Mesenchymal stem cell (in vitro differentiated cells and primary cell): Measurements from ENCODE around the gene IGF1R.

ENCODE experiments used
- DNase-seq: peaks from one replicate; pipeline ENCODE4 v3.0.0-alpha.2; 2013
- H2AFZ ChIP-seq: one replicate; pipeline ENCODE4 v1.6.1; 2013; ENCODE audit warnings: low read depth, mild to moderate bottlenecking, control low read depth, inconsistent platforms, low read length, moderate library complexity
- H2AK5ac ChIP-seq: 2 replicates; pipeline ENCODE4 v1.6.1; 2013; ENCODE audit warnings: low read length, moderate library complexity, mild to moderate bottlenecking, inconsistent platforms; ENCODE audit not compliant: severe bottlenecking
- H2BK120ac ChIP-seq: one replicate; pipeline ENCODE4 v1.6.1; 2013; ENCODE audit warnings: low read depth, mild to moderate bottlenecking, inconsistent platforms, low read length, moderate library complexity
- H2BK12ac ChIP-seq, 2 experiments: one replicate each; pipeline ENCODE4 v1.6.1; 2013; ENCODE audit warnings: inconsistent platforms in 2 of 2, low read length in 2 of 2, mild to moderate bottlenecking in 2 of 2, moderate library complexity in 2 of 2, control low read depth in 1 of 2
- H2BK15ac ChIP-seq: one replicate; pipeline ENCODE4 v1.6.1; 2013; ENCODE audit warnings: mild to moderate bottlenecking, low read depth, inconsistent platforms; ENCODE audit not compliant: poor library complexity, severe bottlenecking
- H2BK5ac ChIP-seq: 2 replicates; pipeline ENCODE4 v1.6.1; 2013; ENCODE audit warnings: low read depth, mild to moderate bottlenecking, low read length, control low read depth, inconsistent platforms; ENCODE audit not compliant: poor library complexity, severe bottlenecking
- H3K14ac ChIP-seq, 2 experiments: one replicate each; pipeline ENCODE4 v1.6.1; 2013; ENCODE audit warnings: inconsistent platforms in 2 of 2, low read length in 2 of 2, control low read depth in 1 of 2, mild to moderate bottlenecking in 1 of 2, moderate library complexity in 1 of 2
- H3K18ac ChIP-seq, 2 experiments: one replicate each; pipeline ENCODE4 v1.6.1; 2013; ENCODE audit warnings: inconsistent platforms in 2 of 2, low read length in 2 of 2, control low read depth in 1 of 2, low read depth in 1 of 2, mild to moderate bottlenecking in 1 of 2
- H3K23ac ChIP-seq, 2 experiments: one replicate each; pipeline ENCODE4 v1.6.1; 2013; ENCODE audit warnings: inconsistent platforms in 2 of 2, low read length in 2 of 2, mild to moderate bottlenecking in 2 of 2, moderate library complexity in 2 of 2, control low read depth in 1 of 2
- H3K27ac ChIP-seq: 2 replicates; pipeline ENCODE4 v1.5.1; 2013; ENCODE audit warnings: mild to moderate bottlenecking, moderate library complexity, low read length, control low read depth, inconsistent platforms; ENCODE audit not compliant: poor library complexity, severe bottlenecking
- H3K27me3 ChIP-seq, 2 experiments: 2 replicates each; pipeline versions ENCODE4 v1.6.1 to v1.7.0; 2013; ENCODE audit warnings: low read length in 2 of 2, mild to moderate bottlenecking in 2 of 2, moderate library complexity in 2 of 2, control low read depth in 1 of 2, inconsistent platforms in 1 of 2; ENCODE audit not compliant: control insufficient read depth in 1 of 2, insufficient read depth in 1 of 2
- H3K36me3 ChIP-seq, 2 experiments: 2 replicates each; pipeline versions ENCODE4 v1.6.1 to v1.7.0; 2013; ENCODE audit warnings: low read length in 2 of 2, control low read depth in 1 of 2, inconsistent platforms in 1 of 2, low read depth in 1 of 2, mild to moderate bottlenecking in 1 of 2; ENCODE audit not compliant: insufficient read depth in 2 of 2, control insufficient read depth in 1 of 2
- H3K4ac ChIP-seq, 2 experiments: one replicate each; pipeline ENCODE4 v1.6.1; 2013; ENCODE audit warnings: inconsistent platforms in 2 of 2, low read length in 2 of 2, mild to moderate bottlenecking in 2 of 2, moderate library complexity in 2 of 2, control low read depth in 1 of 2, low read depth in 1 of 2
- H3K4me1 ChIP-seq: 2 replicates; pipeline ENCODE4 v1.6.1; 2013; ENCODE audit warnings: low read depth, low read length, control low read depth; ENCODE audit not compliant: control insufficient read depth, insufficient read depth
- H3K4me2 ChIP-seq: 2 replicates; pipeline ENCODE4 v1.6.1; 2013; ENCODE audit warnings: low read length, mild to moderate bottlenecking, inconsistent platforms; ENCODE audit not compliant: poor library complexity, severe bottlenecking
- H3K4me3 ChIP-seq, 2 experiments: 2 replicates each; pipeline versions ENCODE4 v1.5.1 to v1.7.0; 2013; ENCODE audit warnings: low read length in 2 of 2, mild to moderate bottlenecking in 2 of 2, control low read depth in 1 of 2, low read depth in 1 of 2; ENCODE audit not compliant: insufficient read depth in 1 of 2
- H3K79me1 ChIP-seq: replicated peaks from 2 replicates; pipeline ENCODE4 v1.6.1; 2013; ENCODE audit warnings: mild to moderate bottlenecking, control low read depth, low read length, inconsistent platforms; ENCODE audit not compliant: poor library complexity, severe bottlenecking
- H3K9ac ChIP-seq: 2 replicates; pipeline ENCODE4 v1.7.0; 2013; ENCODE audit warnings: mild to moderate bottlenecking, low read length, moderate library complexity
- H3K9me3 ChIP-seq: 2 replicates; pipeline ENCODE4 v1.7.0; 2013; ENCODE audit warnings: mild to moderate bottlenecking, low read length; ENCODE audit not compliant: control insufficient read depth
- H4K8ac ChIP-seq: one replicate; pipeline ENCODE4 v1.6.1; 2013; ENCODE audit warnings: inconsistent platforms, mild to moderate bottlenecking, low read length, moderate library complexity
- H4K91ac ChIP-seq: one replicate; pipeline ENCODE4 v1.6.1; 2013; ENCODE audit warnings: mild to moderate bottlenecking, low read length, inconsistent platforms
- WGBS: methylation state at CpG from one replicate; pipeline ENCODE4 v1.1.7; 2013; ENCODE audit warnings: mixed read lengths; 5-methylcytosine and 5-hydroxymethylcytosine counted together

The IGF1R gene

GRCh38 chr15:98994892-98995291 is 346.6 kb downstream of the IGF1R start:
- 75% methylated on average over 2 of the region's 2 CpGs for WGBS

DNA sequence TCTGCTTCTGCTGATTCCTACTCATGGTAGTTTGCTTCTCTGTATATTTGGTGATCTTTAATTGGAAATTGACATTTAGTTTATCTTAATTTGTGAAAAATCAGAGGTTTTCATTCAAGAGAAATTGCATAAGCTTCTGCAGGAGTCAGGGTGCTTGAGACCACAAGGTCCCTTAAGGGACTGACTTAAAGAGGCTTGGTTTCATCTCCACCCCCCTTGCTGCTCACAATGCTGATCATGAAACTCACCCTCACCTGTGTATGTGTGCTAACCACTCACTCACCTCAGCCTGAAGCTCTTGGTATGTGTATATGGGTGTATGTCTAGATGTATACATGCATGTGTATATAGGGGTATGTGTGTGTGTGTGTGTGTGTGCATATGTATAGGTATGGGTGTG is 347.8 kb downstream of the IGF1R start:
- Histone ChIP-seq H3K27me3 (peaks cover 10 to 13% of the 10 kb centered on the region in 2 experiments), H2BK5ac (no peak overlapping the region), H3K14ac (no peak overlapping the region), H4K91ac (no peak overlapping the region), H3K36me3 (no peaks in the 10 kb centered on the region), H2AFZ (peak overlapping the region; percentile 18), H2BK15ac (no peak overlapping the region), H3K4me3 (no peak overlapping the region), H3K23ac (no peak overlapping the region), H3K18ac (no peak overlapping the region), H3K9ac (no peak overlapping the region), H3K4me2 (no peak overlapping the region), H2BK120ac (no peak overlapping the region), H3K79me1 (no peaks in the 10 kb centered on the region), H4K8ac (no peak overlapping the region), H3K27ac (no peak overlapping the region), H2BK12ac (no peak overlapping the region), H2AK5ac (no peak overlapping the region), H3K4ac (no peak overlapping the region), H3K9me3 (peaks cover 10% of the 10 kb centered on the region), H3K4me1 (no peaks in the 10 kb centered on the region)
- DNase-seq, result no peak

More at GRCh38 chr15:98994892-98995291, 346.6 kb downstream of the IGF1R start:
- peaks cover 10% of the 10 kb centered on the region for H3K9me3 ChIP-seq
- no peaks in the 10 kb centered on the region for H3K4me1 ChIP-seq
- no peak overlapping the region for H3K27ac ChIP-seq
- H3K4me3 ChIP-seq, result no peak overlapping the region
- H3K18ac ChIP-seq, result no peak overlapping the region
- no peak overlapping the region for H3K9ac ChIP-seq
- no peak overlapping the region for H4K91ac ChIP-seq
- H3K27me3 ChIP-seq, result peaks cover 10 to 13% of the 10 kb centered on the region in 2 experiments
- no peak overlapping the region for H2BK12ac ChIP-seq
- H3K36me3 ChIP-seq, result no peaks in the 10 kb centered on the region
- H3K4ac ChIP-seq, result no peak overlapping the region
- H2BK15ac ChIP-seq, result no peak overlapping the region
- no peak overlapping the region for H3K14ac ChIP-seq
- H3K23ac ChIP-seq, result no peak overlapping the region
- no peak overlapping the region for H3K4me2 ChIP-seq
- H2BK5ac ChIP-seq, result no peak overlapping the region
- DNase-seq, result no peak
- no peaks in the 10 kb centered on the region for H3K79me1 ChIP-seq
- H2AFZ ChIP-seq, result no peak overlapping the region
- no peak overlapping the region for H2BK120ac ChIP-seq
- H4K8ac ChIP-seq, result no peak overlapping the region
- H2AK5ac ChIP-seq, result no peak overlapping the region

DNA sequence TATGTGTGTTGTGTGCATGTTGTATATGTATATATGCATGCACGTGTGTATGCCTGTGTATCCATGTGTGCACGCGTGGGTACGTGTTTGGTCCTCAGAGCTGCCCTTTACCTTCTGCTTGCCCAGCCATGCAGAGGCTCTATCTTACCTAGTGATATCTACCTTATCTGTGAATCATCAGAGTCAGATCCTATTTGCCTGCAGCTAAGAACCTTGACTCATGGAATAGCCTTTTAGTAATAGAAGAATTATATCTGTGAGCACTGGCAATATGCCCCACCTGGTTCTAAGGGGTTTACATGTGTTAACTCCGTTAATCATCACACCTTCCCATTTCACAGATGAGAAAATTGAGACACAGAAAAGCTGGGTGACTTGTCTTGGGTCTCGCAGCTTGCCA is 348.3 kb downstream of the IGF1R start:
- Histone ChIP-seq H3K79me1 (no peaks in the 10 kb centered on the region), H2BK15ac (no peak overlapping the region), H3K9ac (no peak overlapping the region), H4K91ac (no peak overlapping the region), H3K18ac (no peak overlapping the region), H3K4me2 (no peak overlapping the region), H2BK5ac (no peak overlapping the region), H3K36me3 (no peaks in the 10 kb centered on the region), H3K4ac (no peak overlapping the region), H3K4me1 (no peaks in the 10 kb centered on the region), H2AK5ac (no peak overlapping the region), H3K27me3 (peaks cover 10 to 13% of the 10 kb centered on the region in 2 experiments), H2BK120ac (no peak overlapping the region), H3K4me3 (no peak overlapping the region), H2BK12ac (no peak overlapping the region), H3K23ac (no peak overlapping the region), H4K8ac (no peak overlapping the region), H3K9me3 (peaks cover 10% of the 10 kb centered on the region), H3K14ac (no peak overlapping the region), H2AFZ (no peak overlapping the region), H3K27ac (no peak overlapping the region)
- 93% methylated on average over 6 of the region's 6 CpGs for WGBS
- DNase-seq, result no peak

- H4K8ac ChIP-seq, result no peak overlapping the region
- WGBS, result 87% methylated on average over 3 of the region's 3 CpGs
- H2BK15ac ChIP-seq, result no peak overlapping the region
- H3K79me1 ChIP-seq, result no peaks in the 10 kb centered on the region
- H2BK120ac ChIP-seq, result no peak overlapping the region
- no peak overlapping the region for H2BK5ac ChIP-seq
- H3K4me3 ChIP-seq, result no peak overlapping the region
- no peak overlapping the region for H3K23ac ChIP-seq
- H3K27me3 ChIP-seq, result peaks cover 10 to 13% of the 10 kb centered on the region in 2 experiments
- no peak overlapping the region for H3K4ac ChIP-seq
- no peak overlapping the region for H3K27ac ChIP-seq
- DNase-seq, result no peak
- no peak overlapping the region for H2BK12ac ChIP-seq
- no peak overlapping the region for H3K4me2 ChIP-seq
- H3K9ac ChIP-seq, result no peak overlapping the region
- no peak overlapping the region for H2AFZ ChIP-seq
- H2AK5ac ChIP-seq, result no peak overlapping the region
- no peaks in the 10 kb centered on the region for H3K36me3 ChIP-seq
- H3K18ac ChIP-seq, result no peak overlapping the region
- peaks cover 10% of the 10 kb centered on the region for H3K9me3 ChIP-seq
- no peak overlapping the region for H4K91ac ChIP-seq
- H3K14ac ChIP-seq, result no peak overlapping the region
- no peaks in the 10 kb centered on the region for H3K4me1 ChIP-seq
These were observed 349.0 kb downstream of the IGF1R start for GRCh38 chr15:98997312-98997711.
